ENCODE data around the gene RABGEF1. TPM values are rescaled to one million over a fixed set of nuclear protein-coding genes. Genes with fewer than 3 reads are reported as not detected.
"Not testable (repeated sequence)": the region's sequence is repeated elsewhere in the genome, so short reads cannot be mapped to it uniquely, and the experiment has no call there.

RABGEF1 gene
- polyA plus RNA-seq, 1 of the 3 experiments (the other 2 are of a cell fraction): 25.6 TPM

GRCh38 chr7:66771795-66772194 lies 31.3 kb downstream of the RABGEF1 start:
- TF ChIP-seq RAD21 (IDR thresholded peaks at IDR 0.05; ENCODE audit: low read length): no peak
- TF ChIP-seq EZH2phosphoT487 (IDR thresholded peaks at IDR 0.05; ENCODE audit: borderline replicate concordance, low read depth): no peak
- no peak for TF ChIP-seq CHD2 (IDR thresholded peaks at IDR 0.05; ENCODE audit: low read length, partially characterized antibody)
- TF ChIP-seq PBX3 (IDR thresholded peaks at IDR 0.05): no peak
- TF ChIP-seq ELF1 (IDR thresholded peaks at IDR 0.05): no peak
- no peak for TF ChIP-seq NRF1 (IDR thresholded peaks at IDR 0.05; ENCODE audit: low read depth, low read length)
- TF ChIP-seq GABPA (IDR thresholded peaks at IDR 0.05; ENCODE audit: low read depth): no peak
- TF ChIP-seq RXRA (IDR thresholded peaks at IDR 0.05; ENCODE audit: borderline replicate concordance, low read depth): no peak
- no peak for TF ChIP-seq YY1 (IDR thresholded peaks at IDR 0.05; ENCODE audit: low read depth)
- no peak for TF ChIP-seq EP300 (IDR thresholded peaks at IDR 0.05; ENCODE audit: borderline replicate concordance in 1 of 2, low read depth in 1 of 2, low read length in 1 of 2)
- no peak for TF ChIP-seq NFIC (IDR thresholded peaks at IDR 0.05; ENCODE audit: borderline replicate concordance)
- no peak for TF ChIP-seq ZBTB33 (IDR thresholded peaks at IDR 0.05; ENCODE audit: borderline replicate concordance, low read depth)
- TF ChIP-seq USF2 (IDR thresholded peaks at IDR 0.05; ENCODE audit: borderline replicate concordance, low read depth, low read length): no peak
- no peak for TF ChIP-seq SMC3 (IDR thresholded peaks at IDR 0.05; ENCODE audit: low read depth, low read length)
- no peak for TF ChIP-seq MEF2A (IDR thresholded peaks at IDR 0.05; ENCODE audit: borderline replicate concordance, low read depth)
- TF ChIP-seq POLR2AphosphoS5 (IDR thresholded peaks at IDR 0.05; ENCODE audit: low read depth, low read length): no peak
- no peak for TF ChIP-seq FOSL2 (IDR thresholded peaks at IDR 0.05; ENCODE audit: borderline replicate concordance, low read depth)
- TF ChIP-seq FOXJ3 (CRISPR knock-in tag; IDR thresholded peaks at IDR 0.05): no peak
- ChIA-PET CTCF (interaction anchor here (0.6 kb wide), 1 partner anchor 674 kb away, joined by 3 read pairs; no protein-coding TSS in a partner anchor), POLR2A (no interaction called here)
- Histone ChIP-seq H3F3A (replicated peaks; ENCODE audit: insufficient read depth) (peaks cover 11% of the 10 kb centered on the region), H3K79me2 (ENCODE audit: insufficient read depth) (peaks cover 93% of the 10 kb centered on the region), H3K9me3 (no peaks in the 10 kb centered on the region), H3K4me1 (ENCODE audit: control insufficient read depth in 1 of 2, insufficient read depth in 2 of 2, low read depth in 1 of 2, low read length in 1 of 2) (peaks cover 0 to 7% of the 10 kb centered on the region in 2 experiments; a peak in 3 of 4 replicates), H4K20me1 (ENCODE audit: insufficient read depth) (peaks cover 58% of the 10 kb centered on the region), H3K4me3 (ENCODE audit: low read depth in 2 of 2, low read length in 1 of 2) (no peak overlapping the region), H2AFZ (ENCODE audit: low read depth) (no peak overlapping the region), H3K4me2 (no peak overlapping the region), H3K36me3 (replicated peaks in 1 of 2; ENCODE audit: control insufficient read depth in 1 of 2, insufficient read depth in 2 of 2, low read length in 1 of 2) (peaks cover 26 to 63% of the 10 kb centered on the region in 2 experiments), H3K9me2 (no peaks in the 10 kb centered on the region), H3K9ac (no peak overlapping the region), H3K27ac (ENCODE audit: low read depth in 2 of 2, low read length in 1 of 2) (no peak overlapping the region), H3K27me3 (ENCODE audit: insufficient read depth) (no peaks in the 10 kb centered on the region)
- 94% methylated on average over 9 of the region's 9 CpGs for WGBS (ENCODE audit: low lambda C conversion rate)
- DNase-seq: no peak

GRCh38 chr7:66773744-66774143 lies 33.2 kb downstream of the RABGEF1 start:
- H3K79me2 ChIP-seq (ENCODE audit: insufficient read depth): peaks cover 85% of the 10 kb centered on the region
- H3K4me1 ChIP-seq (ENCODE audit: control insufficient read depth in 1 of 2, insufficient read depth in 2 of 2, low read depth in 1 of 2, low read length in 1 of 2); H3K4me2 ChIP-seq; CTCF ChIA-PET; POLR2A ChIA-PET; H3K27me3 ChIP-seq (ENCODE audit: insufficient read depth); DNase-seq; H3K9ac ChIP-seq; H3K4me3 ChIP-seq (ENCODE audit: low read depth in 2 of 2, low read length in 1 of 2); H3K27ac ChIP-seq (ENCODE audit: low read depth in 2 of 2, low read length in 1 of 2); H3K9me2 ChIP-seq; H2AFZ ChIP-seq (ENCODE audit: low read depth); H3K9me3 ChIP-seq: not testable (repeated sequence)
- WGBS (ENCODE audit: low lambda C conversion rate): 97% methylated on average over 4 of the region's 4 CpGs
- H3F3A ChIP-seq (replicated peaks; ENCODE audit: insufficient read depth): peaks cover 21% of the 10 kb centered on the region
- peaks cover 30 to 57% of the 10 kb centered on the region in 2 experiments for H3K36me3 ChIP-seq (replicated peaks in 1 of 2; ENCODE audit: control insufficient read depth in 1 of 2, insufficient read depth in 2 of 2, low read length in 1 of 2)
- H4K20me1 ChIP-seq (ENCODE audit: insufficient read depth): peaks cover 46% of the 10 kb centered on the region
